HG03442 (cell line): Measurements from ENCODE around the gene VWA7.

Experiments used
- ATAC-seq: cut with Tn5 transposase; IDR thresholded peaks from one replicate; pipeline ENCODE4 v1.9.1; 2021; ENCODE audit warnings: mild to moderate bottlenecking, moderate library complexity; ENCODE audit not compliant: unreplicated experiment

Gene VWA7

DNA sequence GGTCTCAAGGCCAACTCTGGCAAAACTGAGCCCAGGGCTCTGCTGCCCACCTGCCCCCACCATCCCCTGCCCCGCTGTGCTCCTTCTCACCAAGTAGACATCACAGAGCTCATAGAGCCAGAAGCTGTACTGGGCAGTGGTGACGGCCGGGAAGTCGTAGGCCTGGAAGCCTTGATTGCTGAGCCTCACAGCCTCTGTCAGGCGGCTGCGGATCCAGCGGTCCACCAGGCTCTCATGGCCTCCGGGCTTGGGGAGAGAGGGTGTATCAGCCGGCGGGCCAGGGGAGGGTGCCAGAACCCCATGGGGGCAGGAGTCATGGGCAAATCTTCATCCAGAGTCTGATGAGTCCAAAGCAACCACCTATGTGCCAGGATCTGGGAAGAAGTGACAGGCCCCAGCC, 2.8 kb upstream of the VWA7 start:
- ATAC-seq, result no peak

DNA sequence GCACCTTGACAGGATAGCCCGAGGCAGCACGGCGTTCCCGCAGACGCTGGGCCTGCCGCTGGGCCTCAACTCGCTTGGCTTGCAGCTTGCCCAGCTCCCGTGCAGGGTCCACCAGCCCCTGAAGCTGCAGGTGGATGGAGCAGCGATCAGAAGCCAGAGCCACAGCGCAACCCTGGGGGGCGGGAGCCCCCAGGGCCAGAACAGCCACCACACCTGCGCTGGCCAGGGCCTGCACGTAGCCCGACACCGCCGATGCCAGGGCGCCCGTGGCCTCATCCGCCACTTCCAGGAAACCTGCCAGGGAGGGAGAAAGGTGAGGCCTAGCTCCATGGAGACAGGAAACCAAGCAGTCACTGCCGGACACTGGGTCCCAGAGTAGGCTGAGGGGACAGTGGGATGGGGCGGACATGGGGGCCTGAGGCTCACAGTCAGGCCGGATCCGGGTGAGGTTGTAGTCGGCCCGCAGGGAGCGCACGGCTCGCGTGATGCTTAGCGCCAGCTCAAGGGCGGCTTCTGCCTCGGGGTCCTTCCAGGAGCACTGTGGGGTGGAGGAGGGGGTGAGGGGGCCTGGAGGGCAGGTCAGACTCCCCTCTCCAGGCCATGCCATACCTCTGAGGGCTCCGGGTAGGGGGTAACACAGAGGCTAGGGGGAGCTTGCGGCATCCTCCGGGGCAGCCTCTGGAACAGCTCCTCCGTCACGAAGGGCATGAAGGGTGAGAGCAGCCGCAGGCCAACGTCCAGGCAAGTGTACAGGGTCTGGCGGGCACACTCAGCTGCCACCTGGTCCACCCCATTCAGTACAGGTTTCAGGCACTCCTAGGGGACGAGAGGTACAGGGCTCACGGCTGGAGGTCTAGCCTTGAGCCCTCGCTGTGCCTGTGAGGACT, 2.1 kb upstream of the VWA7 start:
- ATAC-seq, result no peak

DNA sequence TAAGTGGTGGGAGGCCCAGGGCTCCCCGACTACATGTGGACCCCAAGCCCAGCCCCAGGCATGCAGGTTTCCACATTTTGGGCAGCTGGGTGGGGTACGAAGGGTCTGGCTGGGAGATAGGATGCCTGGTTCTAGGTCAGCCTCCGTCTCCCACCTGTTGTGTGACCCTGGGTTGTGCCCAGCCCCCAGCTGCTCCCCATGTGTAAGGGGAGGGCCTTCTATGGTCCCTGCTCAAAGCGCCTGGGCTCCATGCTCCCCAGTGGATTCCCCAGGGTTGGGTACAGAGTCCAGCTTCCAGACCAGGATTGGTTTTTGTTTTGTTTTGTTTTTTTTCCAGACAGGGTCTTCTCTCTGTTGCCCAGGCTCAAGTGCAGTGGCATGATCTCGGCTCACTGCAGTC, 1.1 kb upstream of the VWA7 start:
- no peak for ATAC-seq

- ATAC-seq, result no peak
Observed at GRCh38 chr6:31777667-31778050, 531 bp upstream of the VWA7 start.

GRCh38 chr6:31776485-31776988, 591 bp downstream of the VWA7 start:
- no peak for ATAC-seq

DNA sequence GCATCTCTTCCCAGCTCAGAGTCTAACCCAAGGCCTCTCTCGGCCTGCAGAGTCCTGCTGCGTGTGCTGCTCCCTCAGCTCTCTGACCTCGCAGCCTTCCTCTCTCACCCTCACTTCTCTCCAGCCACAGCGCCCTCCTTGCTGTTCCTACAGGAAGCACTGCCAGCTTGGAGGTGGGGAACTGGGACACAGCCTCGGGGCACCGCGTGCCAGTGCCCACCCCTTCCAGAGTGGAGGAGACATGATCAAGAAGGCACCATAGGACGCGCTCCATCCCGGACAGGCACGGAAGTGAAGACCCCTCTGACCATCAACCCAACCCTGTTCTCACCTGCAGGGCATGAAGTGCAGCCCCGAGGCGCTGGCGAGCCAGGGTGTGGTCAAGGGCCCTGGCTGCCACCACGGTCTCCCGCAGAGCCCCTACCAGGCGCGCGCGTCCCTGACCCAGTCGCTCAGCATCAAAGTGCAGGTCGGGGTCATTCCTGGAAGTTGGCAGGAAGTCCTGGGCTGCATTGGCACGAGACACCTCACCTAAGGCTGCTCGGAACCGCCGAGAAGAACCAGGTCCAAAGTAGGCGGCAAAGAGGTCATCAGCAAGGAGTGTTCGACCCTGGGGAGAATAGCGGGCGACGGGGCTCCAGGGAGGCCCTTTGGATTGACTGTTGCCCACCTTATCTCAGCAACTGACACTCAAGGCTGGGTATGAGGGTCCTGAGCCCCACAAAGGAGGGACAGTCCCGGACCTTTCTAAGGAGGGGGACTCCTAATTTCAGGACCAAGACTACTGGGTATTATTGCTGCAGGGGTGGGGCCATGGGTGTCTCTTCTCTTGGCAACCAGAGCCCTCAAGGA, 1.3 kb downstream of the VWA7 start:
- no peak for ATAC-seq

DNA sequence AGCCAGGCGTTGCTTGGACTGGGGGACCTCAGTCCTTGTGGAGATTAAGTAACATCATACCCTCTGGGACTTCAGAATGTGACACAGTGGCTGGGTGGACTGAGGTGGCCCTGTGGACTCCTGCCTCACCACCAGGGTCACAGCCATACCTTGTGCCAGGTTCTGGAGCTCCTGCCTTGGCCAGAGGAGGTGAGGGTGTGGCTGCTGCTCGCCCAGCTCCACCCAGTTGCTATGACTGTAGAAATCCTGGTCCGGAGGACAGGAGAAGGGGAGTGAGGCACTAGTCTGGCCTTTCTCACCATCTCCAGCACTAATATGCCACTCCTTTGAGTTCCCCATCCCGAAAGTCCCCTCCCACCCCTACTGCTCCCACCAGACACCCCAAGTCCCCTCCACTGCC, 1.9 kb downstream of the VWA7 start:
- ATAC-seq, result no peak

DNA sequence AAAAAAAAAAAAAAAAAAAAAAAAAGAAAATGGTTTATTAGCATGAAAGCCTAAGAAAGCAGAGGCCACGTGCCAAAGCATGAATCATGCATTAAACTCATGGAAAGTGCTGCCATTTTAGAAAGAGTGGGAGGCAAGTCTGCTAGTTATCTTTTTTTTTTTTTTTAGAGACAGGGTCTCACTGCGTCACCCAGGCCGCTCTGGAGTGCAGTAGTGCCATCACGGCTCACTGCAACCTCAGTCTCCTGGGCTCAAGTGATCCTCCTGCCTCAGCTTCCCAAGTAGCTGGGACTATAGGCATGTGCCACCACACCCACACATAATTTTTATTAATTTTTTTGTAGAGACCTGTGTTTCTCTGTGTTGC, 5.2 kb downstream of the VWA7 start:
- no peak for ATAC-seq

DNA sequence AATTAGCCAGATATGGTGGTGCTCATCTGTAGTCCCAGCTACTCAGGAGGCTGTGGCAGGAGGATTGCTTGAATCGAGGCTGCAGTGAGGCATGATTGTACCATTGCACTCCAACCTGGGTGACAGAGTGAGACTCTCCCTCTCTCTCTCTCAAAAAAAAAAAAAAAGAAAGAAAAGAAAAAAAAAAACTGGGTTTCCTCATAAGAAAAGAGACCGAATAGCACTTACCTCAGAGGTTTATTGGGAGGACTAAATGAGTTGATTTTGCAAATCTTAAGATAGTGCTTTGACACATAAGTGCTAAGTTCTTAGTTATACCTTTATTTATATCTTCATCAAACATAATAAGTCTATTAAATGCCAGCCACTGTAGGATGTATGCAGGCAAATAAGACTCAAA, 6.3 kb downstream of the VWA7 start:
- ATAC-seq, result no peak

DNA sequence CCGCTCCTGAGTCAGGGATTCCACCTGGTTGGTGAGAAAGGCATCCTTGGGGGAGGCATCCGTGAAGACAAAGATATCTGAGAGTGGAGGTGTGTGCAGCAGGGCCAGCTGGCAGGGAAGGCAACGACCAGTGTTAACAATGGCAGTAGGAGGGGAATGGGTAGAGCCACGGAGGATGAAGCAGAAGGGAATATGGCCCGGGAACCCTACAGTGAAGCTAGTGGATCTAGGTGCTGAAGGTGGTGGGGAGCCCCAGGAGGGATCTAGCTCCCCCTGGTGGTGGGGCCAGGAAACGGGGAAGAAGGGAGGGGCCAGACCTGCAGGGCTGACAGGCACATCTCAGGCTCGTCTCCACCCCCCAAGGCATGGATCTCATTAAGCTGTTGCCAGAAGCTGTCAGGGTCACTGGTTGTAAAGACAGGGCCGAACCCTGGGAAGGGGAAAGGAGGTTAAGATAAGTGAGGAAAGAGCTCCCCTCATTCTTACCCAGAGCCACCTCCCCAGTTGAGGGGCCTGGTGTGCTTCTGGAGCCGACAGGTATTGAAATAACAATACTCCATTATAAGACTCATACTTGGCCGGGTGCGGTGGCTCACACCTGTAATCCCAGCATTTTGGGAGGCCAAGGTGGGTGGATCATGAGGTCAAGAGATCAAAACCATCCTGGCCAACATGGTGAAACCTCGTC, 7.3 kb downstream of the VWA7 start:
- ATAC-seq, result no peak

GRCh38 chr6:31768363-31769257, 8.5 kb downstream of the VWA7 start:
- ATAC-seq, result no peak

DNA sequence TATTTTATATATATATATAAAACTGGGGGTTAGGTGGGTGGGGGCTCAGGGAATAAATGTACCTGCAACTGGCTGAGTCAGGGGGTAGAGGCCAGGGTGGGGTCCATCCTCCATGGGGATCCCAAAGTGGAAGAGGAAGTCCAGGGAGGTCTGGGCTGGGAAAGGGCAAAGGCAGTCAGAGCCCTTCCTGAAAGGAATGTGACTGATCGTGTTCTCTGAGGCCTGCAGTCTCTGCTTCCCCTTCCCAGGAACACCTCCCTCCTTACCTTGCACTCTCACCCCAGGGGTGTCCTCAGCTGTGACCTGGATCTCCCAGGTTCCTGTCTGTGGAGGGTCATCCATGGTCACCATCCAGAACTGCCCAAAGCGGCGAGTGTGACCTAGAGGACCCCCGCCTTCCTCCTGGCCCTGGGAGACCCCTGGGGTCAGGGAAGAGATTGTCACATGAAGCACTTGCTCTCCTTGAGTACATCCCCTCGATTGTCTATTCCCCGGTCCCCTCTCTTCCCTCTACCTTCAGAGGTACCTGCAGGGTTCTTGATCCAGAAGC, 10.0 kb downstream of the VWA7 start:
- no peak for ATAC-seq

- no peak for ATAC-seq
Observed at GRCh38 chr6:31765910-31766794, 11.0 kb downstream of the VWA7 start.

GRCh38 chr6:31765559-31765909, 11.6 kb downstream of the VWA7 start:
- no peak for ATAC-seq

DNA sequence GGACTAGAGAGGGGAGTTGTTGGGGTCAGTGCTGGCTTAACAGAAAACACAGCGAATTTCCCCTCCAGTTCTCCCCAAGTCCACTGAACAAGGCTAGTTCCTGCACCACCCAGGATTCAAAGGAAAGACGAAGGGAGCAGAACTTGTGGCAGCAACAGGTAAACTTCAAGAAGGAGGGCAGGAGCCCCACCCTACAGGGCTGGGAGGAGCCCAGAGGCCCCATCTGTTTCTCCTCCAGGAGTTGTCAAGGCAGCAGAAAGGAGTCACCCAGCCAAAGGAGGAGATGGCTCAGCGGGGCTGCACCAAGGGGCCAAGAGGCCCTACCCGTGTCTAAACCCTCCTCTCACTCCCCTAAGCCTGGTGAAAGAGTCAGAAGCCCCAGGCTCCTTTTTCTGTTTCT, 12.9 kb downstream of the VWA7 start:
- no peak for ATAC-seq

- ATAC-seq, result no peak
Observed at GRCh38 chr6:31763619-31763940, 13.5 kb downstream of the VWA7 start.

GRCh38 chr6:31762878-31763618, 14.1 kb downstream of the VWA7 start:
- no peak for ATAC-seq

DNA sequence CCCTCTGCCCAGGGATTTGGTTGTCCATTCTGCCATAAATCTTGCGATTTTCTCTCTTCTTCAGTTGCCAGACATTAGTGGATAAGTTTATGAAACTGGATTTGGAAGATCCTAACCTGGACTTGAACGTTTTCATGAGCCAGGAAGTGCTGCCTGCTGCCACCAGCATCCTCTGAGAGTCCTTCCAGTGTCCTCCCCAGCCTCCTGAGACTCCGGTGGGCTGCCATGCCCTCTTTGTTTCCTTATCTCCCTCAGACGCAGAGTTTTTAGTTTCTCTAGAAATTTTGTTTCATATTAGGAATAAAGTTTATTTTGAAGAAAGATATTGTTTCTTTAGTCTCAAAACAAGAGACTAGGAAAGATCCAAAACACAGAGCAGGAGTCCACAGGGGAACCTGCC, 14.8 kb downstream of the VWA7 start, which contains the start of gene SAPCD1:
Gene SAPCD1 (plus strand): TSS at position 301 of the 400 bp plus-strand sequence. CDS start 399 bp downstream, outside the sequence.
- ATAC-seq, result no peak
